Ramos (cell line): ENCODE results near the gene PARD3.

Experiments used
- in situ Hi-C: fragments of 300-500 bp; cut with MboI; formaldehyde crosslinking; loops from one replicate; pipeline ENCODE4 v1.14.3; 2022; ENCODE audit warnings: low sequenced_read_pairs; ENCODE audit not compliant: unreplicated experiment

The PARD3 gene

DNA sequence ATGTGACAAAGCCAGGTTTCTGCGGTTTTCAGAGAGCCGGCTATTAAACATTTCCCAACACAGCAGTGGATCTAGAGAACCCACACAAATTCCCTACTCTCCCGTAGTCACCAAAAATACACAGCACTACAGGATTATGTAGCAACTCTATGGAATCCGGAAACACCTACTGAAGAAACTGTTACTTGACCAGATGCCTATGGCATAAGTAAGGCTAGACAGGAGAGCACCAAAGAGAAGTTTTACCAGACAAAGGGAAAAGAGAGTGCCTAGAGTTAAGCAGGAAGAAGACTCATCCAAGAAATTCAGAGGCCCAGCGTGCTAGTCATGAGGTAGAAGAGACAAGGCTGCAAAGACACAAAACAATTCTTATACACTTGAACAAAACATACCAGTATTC lies 321.1 kb downstream of the PARD3 start:
- in situ Hi-C loops = no loop called here

DNA sequence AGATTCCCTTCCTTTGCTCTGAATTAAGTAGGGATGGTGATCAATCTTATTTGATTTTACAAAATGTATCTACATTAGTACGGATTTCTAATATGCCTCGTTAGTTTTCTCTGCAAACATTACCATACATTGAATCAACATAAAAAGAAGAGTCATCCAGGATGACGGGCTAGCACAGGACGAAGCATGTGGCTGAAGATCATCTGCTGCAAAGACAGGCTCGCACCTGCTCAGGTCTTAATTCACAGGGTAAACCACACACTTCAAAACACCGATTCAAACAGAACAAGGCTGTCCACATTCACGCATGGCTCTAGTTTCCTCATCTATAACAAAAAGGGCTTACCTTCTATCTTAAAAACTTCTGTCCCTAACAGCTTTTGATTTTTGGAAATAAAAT lies 323.0 kb downstream of the PARD3 start:
- in situ Hi-C loops = no loop called here

DNA sequence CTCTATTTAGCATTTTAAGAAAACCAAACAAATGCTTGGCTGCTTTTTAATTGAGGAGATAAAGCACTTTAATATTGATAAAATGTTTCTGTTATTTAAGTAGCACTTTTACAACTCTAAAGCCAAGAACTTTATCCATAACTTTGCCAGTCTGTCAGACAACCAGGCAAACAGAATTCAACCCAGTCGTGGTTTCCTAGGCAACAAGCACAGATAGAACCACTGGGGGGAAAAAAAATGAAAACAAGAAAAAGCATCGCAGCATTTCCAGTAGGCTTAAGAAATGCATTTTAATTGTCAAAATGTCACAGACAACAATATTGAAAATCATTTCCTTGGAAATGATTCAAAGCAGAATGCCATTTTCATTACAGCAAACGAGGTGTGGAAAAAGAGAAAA lies 323.4 kb downstream of the PARD3 start:
- in situ Hi-C loops = no loop called here

DNA sequence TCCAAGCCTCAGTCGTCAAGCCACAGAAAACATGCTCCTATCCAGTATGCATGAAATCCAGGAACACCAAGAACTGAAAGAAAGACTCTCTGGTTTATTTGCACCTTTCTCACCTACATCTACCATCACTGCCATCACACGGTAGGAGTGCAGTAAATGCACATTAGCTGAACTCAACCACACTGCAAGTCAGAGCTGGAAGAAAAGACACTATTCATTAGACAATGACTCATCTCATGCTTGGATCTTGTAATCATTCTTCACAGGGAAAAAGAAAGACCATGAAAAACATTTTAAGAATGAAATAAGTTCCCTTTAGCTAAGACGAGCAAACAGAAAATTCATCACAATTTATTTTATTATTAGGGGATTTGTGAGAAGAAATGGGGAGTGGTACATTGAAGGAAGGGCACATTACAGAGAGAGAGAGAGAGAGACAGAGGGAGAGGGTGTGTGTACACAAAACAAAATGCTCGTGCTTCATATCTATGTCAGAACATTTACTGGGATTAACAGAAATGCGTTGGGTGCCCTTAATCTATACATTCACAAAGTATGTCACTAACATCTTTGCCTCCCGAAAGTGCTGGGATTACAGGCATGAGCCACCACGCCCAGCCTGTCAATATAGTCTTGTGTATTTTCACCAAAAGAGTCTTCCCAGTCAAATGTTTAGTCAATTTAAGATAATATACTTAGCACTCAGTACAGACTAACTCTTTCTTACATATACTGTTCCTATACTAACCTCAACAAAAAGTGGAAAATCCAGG lies 324.9 kb downstream of the PARD3 start:
- in situ Hi-C loops = no loop called here

DNA sequence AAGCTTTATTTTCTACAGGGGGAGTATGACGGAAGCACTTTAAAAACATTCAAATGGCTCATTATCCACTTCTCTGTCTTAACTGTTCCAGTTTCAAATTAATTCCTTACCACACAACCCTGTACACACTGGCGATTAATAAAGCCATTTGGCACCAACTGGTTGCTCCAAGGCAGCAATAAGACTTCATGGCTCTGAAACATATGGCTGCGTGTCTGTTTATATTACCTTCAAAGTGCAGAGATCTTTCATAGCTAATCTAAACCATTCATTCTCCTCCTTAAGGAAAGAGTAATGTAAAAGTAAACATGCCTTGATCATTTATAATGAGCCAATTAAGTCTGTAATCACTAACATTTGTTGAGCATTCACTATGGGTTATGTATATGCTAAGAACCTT lies 325.7 kb downstream of the PARD3 start:
- in situ Hi-C loops = no loop called here

DNA sequence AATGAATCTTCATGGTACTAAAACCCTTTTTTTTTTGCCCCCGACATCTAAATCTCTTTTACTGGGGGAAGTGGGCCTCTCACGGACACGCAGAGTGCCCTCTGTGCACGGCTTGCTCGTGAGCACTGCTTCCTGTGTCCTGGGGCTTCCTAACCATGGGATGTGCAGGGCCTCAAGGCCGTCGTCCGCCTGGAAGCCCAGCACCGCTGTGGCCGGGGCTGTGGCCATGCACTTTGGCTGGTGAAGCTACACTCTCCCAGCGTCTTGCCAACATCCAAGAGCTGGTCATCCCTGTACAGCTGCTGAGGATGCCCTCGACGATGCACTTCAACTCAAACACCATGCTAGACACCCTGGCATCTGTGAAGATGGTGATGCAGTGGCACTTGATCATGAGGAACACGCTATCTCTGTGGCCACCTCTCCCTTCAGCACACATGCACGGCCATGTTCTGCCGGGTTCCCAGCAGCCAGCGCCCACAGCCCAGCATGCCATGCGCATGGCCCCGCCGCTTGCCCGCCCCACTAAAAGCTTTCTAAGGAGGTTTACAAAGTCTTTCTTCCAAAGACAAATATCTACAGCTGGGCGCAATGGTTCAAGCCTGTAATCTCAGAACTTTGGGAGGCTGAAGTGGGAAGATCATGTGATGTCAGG lies 326.5 kb downstream of the PARD3 start:
- in situ Hi-C loops = no loop called here

DNA sequence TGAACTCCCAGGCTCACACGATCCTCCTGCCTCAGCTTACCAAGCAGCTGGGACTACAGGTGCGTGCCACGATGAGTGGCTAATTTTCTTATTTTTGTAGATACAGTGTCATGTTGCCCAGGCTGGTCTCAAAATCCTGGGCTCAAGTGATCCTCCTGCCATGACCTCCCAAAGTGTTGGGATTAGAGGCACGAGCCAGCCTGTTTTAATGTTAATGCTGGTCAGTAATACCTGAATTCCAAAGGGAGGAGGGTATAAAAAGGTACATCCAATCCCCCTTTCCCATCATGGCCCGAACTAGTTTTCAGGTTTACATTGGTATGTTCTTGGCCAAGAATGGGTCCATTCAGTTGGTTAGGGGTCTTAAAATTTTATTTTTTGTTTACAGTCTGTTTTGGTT lies 329.1 kb downstream of the PARD3 start:
- in situ Hi-C loops = no loop called here

DNA sequence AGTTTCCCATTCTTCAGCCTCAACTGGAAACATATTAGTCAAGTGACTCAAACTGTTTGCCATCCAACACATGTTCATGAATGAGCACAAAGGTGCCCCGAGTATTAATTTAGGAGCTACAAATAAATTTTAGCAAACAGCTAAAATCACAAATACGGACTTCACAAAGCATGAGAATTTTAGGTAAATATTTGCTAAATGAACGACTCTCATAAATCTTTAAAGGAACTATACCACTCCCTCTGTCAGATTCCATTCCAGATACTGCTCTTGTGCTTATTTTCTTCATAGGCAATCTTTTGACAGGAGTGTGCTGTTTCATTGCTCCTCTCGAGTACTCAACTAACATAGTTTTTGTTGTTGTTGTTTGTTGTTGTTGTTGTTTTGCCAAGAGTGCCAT lies 330.9 kb downstream of the PARD3 start:
- in situ Hi-C loops = no loop called here

DNA sequence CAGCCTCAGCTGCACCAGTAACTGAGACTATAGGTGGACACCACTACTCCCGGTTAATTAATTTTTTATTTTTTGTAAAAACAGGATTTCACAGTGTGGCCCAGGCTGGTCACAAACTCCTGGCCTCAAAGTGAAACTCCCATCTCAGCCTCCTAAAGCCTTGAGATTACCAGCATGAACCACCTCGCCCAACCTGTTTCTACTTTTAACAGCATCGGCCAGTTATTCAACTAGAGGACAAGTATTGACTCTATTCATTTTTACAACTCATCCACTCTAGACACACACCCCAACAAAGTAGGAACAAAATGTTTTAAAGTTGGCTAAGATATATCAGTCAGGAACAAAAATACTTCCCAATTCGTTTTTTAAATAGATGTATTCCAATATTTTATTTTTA lies 334.8 kb downstream of the PARD3 start:
- in situ Hi-C loops = no loop called here

DNA sequence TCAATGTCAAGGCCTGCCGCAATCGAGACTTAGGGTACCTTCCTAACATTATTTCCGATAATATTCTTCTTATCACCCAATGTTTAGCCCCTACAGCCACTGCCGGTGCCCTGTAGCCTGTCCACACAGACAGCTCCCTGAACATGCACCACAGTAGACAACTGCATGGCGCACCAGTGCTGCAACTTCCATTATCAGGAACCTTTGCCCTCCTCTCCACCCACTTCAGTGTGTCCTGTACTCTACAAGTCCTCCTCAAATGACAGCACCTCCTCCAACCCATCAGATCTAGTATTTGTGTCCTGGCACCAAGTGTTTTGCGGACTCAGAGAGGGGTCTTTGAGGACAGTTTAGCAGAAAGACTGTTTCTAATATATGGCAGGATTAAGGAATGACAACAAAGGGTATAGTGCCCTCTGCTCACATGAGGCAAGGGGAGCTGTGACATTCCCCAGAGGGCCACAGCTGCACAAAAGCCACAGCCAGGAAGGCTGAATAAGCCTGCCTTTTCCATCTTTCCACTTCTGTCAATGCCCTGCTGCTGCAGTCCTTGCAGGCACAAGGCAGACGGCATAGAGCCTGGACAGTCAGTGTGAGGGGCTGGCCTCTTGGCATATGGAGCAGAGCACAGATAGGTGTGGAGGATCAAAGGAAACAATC lies 335.4 kb downstream of the PARD3 start:
- in situ Hi-C loops = no loop called here

DNA sequence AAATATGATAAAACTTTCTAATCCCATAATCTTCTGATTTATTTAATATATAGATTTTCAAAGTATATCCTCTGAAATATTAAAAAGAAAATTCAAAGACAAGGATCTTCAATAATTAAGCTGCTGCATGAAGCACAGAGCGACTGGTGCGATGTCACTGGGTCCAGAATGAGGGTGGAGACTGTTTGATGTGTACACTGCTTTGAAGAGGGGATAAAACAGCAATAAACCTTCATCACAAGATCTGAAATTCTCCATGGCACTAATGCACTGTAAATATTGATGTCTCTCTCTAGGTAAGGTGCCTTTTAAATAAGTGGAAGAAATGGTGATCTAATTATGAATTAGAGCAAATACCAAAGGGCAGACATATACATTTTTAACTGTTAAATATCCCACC lies 337.8 kb downstream of the PARD3 start:
- in situ Hi-C loops = no loop called here

DNA sequence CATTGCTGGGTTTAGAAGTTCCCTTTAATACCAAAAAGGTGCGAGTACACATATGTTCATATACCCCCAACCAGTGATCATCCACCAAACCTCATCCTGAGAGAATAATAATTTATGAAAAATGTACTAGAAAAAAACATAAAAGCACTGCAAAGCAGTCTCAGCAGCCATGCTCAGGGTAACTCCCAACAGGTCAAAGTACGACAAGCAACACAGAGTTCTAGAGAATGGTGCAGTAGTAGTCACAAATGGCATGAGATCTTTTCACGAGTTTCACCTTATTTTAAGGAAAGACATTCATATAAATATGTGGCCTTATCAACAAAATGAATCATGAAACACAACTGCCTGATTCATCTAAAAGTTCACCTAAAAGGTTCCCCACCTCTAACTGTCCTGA lies 338.5 kb downstream of the PARD3 start:
- in situ Hi-C loops = no loop called here

DNA sequence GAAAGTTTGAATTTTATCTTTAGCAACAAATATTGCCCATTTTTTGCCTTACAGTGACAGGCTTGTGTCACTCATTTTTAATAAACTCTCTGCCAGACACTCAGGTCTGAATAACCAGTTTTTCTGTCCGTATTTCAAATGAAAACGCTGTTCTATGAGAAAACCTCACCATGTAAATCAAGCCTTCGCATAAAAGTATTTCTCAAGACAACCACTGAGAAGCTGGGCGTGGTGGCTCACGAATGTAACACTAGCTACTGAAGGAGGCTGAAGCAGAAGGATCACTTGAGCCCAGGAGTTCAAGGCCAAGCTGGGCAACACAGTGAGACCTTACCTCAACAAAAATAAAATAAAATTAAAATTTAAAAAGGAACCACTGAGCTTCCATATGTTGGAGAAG lies 339.3 kb downstream of the PARD3 start:
- in situ Hi-C loops = no loop called here

DNA sequence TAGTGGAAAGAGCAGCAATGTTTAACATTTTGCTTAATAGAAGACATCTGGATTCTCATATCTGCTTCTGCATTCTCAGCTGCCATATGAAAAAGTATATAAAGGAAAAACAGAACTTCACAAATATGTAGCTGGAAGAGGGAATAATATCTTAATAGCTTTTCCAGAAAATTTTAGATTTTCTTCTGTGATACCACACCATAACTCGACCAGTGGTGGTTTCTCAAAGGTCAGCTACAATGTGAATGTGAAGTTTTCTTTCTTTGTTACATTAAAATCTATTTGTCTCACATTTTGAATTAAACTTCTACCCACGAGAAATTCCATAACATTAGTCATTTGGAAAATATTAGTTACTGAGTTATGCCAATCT lies 339.8 kb downstream of the PARD3 start:
- in situ Hi-C loops = no loop called here

DNA sequence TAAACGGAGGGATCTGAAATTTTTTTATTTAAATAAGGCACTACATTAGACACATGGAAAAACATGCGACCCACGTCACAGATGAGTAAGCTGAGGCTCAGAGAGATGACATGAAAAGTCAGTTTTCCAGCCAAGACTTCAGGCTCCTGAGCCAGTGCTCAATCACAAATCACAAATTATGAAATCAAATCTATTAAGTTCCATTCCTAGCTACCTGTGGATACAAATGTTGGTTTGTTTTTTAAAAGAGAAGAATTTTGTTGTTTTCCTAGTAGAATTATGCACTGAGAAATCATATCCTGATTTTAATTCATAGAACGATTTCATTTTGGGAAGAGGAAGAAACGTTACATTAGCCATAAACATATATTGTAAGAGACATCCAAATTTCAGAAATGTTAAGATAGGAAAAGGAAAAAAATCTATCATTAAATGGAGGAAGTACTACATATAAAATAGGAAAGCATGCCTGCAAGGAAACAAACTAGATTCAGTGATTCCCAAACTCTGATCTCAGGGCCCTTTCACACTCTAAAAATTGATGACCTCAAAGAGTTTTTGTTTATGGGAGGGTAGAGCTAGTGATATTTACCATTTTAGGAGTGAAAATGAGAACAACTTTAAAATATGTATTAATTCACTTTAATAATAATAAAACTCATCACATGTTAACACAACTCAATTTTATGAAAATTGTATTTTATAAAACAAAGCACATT lies 340.4 kb downstream of the PARD3 start:
- in situ Hi-C loops = no loop called here

DNA sequence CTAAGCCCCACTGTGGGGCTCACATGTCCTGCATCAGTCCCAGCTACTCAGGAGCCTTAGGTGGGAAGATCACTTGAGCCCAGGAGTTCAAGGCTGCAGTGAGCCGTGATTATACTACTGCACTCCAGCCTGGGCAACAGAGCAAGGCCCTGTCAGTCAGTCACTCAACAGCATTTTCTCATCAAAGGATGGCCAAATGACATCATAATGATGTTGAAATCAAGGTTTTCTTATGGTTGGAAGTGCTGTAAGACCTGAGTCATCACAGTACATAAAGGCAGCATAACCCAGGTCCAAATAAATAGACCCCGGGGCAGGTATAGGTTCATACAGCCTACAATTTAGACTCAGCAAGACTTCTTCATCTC lies 341.1 kb downstream of the PARD3 start:
- in situ Hi-C loops = no loop called here

DNA sequence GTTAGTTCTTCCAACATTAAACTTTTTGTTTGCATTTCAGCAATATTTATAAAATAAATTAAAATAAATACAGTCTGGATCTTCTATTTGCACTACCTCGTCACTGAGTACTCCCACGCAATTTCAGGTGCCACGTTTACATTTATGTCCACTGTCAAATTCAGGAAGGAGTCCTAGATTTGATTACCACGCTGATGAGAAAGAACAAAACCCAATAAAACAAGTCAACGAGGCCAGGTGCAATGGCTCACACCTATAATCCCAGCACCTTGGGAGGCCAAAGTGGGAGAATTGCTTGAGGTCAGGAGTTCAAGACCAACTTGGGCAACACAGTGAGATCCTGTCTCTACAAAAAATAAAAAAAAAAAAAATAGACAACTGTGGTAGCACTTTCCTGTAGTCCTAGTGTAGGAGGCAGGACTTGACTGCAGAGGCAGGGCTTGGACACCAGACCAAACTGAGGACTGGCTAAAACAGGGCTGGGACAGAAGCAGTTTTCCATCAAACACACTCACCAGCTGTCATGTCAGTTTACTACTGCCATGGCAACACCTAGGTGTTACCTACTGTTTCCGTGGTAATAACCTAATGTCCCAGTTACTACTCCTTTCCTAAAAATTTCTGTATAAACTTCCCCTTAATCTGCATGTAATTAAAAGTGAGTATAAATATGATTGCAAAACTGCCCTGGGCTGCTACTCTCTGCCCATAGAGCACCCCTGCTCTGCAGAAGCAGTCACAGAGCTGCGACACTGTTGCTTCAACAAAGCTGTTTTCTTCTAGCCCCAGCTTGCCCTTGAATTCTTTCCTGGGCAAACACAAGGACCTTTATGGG lies 341.7 kb downstream of the PARD3 start:
- in situ Hi-C loops = no loop called here

DNA sequence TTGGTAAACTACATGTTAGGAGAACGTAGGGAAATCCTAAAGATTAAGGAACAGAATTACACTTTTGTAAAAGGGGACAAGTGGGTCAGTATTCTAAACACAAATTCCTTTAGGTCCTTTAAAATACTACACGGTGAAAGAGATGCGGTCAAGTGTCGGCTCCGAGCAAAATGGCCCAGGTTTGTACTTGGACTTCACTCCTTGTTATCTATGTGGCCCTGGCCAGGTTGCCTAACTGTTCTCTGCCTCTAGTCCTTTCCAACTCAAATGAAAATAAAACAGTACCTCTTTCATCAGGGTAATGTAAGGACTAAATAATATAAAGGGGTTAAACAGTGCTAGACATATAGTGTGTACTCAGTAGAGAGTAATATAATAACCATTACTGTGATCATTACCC lies 344.8 kb downstream of the PARD3 start:
- in situ Hi-C loops = no loop called here

DNA sequence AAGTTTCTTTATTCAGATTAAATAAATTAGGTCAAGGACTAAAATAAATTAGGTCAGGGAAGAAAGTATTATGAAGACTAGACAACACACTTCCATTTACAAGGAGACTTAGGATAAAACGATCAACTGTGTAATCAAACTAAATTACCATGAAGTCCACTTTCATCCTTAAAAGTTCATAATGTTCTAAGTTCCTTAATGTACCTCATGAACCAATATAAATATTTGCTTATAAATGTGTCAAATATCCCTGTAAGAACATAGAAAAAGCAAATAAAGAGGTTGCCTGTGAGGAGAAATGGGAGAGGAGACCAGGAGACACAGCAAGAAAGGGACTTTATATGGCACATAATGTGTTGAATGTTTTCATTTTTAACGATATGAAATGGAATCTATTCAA lies 345.6 kb downstream of the PARD3 start:
- in situ Hi-C loops = no loop called here

DNA sequence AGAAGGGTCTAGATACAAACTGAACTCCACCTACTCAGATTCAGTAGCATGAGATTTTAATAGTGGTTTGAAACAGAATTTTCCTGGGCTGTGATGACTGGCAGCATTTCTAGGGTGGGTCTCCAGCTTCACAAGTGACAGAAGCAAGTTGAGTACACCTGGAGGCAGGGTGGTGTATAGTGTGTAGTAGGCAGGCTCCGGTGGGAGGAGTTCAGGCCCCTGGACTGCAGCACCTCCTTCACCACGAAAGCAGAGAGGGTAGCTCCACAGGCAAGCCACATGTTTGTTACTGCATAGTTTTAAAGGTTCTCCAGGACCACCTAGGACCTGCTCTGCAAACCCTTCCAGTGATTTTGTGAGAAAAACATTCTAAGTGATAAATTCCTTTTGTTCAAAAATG lies 347.2 kb downstream of the PARD3 start:
- in situ Hi-C loops = no loop called here
